ENCODE results near the gene PRC1. TPM values are rescaled to one million over a fixed set of nuclear protein-coding genes. Genes with fewer than 3 reads are reported as not detected.

The PRC1 gene
- total and polyA plus RNA-seq, 2 of the 13 experiments (the other 11 are each of a cell fraction or from before 2014, with no cell fraction given), result 137 to 162 TPM

DNA sequence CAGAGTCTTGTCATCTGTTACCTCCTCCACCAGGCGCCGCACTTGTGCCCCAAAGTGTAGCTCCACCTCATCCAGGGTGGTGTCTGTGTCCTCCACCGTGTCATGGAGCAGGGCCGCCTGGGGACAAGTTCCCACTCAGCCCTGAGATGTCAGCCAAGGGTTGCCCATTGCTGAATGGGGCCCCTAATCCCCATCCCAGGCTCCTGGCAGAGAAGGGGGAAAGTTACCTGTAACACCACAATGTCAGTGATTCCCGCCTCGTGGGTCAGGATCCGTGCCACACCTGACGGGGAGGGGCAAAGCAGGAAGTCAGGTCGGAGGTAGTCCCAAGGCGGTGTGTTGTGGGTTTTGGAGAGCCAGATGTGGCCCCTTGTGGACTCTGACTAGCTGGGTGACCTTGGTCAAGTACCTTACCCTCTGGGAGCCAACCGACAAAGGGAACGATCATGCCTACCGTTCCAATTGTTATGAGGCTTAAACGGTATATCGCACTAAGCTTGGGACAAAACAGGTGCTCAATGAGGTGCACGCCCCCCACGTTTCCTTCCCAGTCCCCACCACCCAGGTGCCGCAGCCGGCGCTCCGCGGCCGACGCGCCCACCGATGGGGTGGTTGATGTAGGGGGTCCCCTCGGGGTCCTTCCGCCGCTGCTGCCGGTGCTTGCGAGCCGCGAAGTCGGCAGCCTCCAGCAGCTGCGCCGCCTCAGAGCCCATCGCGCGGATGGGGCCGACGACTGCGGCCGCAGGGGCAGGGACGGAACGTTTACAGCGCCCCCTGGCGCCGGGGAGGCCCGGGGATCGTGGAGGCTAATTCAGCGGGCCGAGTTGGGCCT lies 62.3 kb downstream of the PRC1 start, which contains the start of gene HDDC3 (continued):
- no peak; the same call in 1 of the 2 replicates for TF ChIP-seq ZNF550 (CRISPR knock-in tag; IDR thresholded peaks at IDR 0.05; ENCODE audit: borderline replicate concordance)
- TF ChIP-seq POLR2A (IDR thresholded peaks at IDR 0.05; ENCODE audit: insufficient read depth in 1 of 2, low read depth in 2 of 2, low read length in 2 of 2), result peak in 1 of 2 experiments; percentile 74; a peak in 2 of 4 replicates
- TF ChIP-seq, protein P1, sequence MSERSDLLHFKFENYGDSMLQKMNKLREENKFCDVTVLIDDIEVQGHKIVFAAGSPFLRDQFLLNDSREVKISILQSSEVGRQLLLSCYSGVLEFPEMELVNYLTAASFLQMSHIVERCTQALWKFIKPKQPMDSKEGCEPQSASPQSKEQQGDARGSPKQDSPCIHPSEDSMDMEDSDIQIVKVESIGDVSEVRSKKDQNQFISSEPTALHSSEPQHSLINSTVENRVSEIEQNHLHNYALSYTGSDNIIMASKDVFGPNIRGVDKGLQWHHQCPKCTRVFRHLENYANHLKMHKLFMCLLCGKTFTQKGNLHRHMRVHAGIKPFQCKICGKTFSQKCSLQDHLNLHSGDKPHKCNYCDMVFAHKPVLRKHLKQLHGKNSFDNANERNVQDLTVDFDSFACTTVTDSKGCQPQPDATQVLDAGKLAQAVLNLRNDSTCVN (CRISPR knock-in tag; IDR thresholded peaks at IDR 0.05; ENCODE audit: borderline replicate concordance), result no peak
- peak; percentile 48; the same call in 1 of the 2 replicates for TF ChIP-seq ARNT2 (CRISPR knock-in tag; IDR thresholded peaks at IDR 0.05; ENCODE audit: low read depth)
- peak; percentile 23; the same call in 1 of the 2 replicates for TF ChIP-seq MIER3 (CRISPR knock-in tag; IDR thresholded peaks at IDR 0.05; ENCODE audit: borderline replicate concordance)
- peak; percentile 45; the same call in 1 of the 2 replicates for TF ChIP-seq ZNF446 (CRISPR knock-in tag; IDR thresholded peaks at IDR 0.05)
- no peak for TF ChIP-seq HHEX (CRISPR knock-in tag; IDR thresholded peaks at IDR 0.05)
- TF ChIP-seq TCF7 (IDR thresholded peaks at IDR 0.05; ENCODE audit: low read depth), result no peak
- TF ChIP-seq, protein P2, sequence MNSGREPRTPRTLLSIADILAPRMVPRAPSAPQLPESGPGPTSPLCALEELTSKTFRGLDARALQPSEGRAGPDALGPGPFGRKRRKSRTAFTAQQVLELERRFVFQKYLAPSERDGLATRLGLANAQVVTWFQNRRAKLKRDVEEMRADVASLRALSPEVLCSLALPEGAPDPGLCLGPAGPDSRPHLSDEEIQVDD (CRISPR knock-in tag; IDR thresholded peaks at IDR 0.05; ENCODE audit: borderline replicate concordance), result 0 out of 2 replicates have a peak, but pooled peaks have one; percentile 43
- peak; percentile 36; the same call in 1 of the 2 replicates for TF ChIP-seq HOMEZ (CRISPR knock-in tag; IDR thresholded peaks at IDR 0.05; ENCODE audit: low read depth)
- TF ChIP-seq KDM3A (CRISPR knock-in tag; IDR thresholded peaks at IDR 0.05; ENCODE audit: low read depth), result peak; percentile 88; the same call in 1 of the 2 replicates
- peak; percentile 64; the same call in 1 of the 2 replicates for TF ChIP-seq DMAP1 (CRISPR knock-in tag; IDR thresholded peaks at IDR 0.05)
- TF ChIP-seq, protein P3, sequence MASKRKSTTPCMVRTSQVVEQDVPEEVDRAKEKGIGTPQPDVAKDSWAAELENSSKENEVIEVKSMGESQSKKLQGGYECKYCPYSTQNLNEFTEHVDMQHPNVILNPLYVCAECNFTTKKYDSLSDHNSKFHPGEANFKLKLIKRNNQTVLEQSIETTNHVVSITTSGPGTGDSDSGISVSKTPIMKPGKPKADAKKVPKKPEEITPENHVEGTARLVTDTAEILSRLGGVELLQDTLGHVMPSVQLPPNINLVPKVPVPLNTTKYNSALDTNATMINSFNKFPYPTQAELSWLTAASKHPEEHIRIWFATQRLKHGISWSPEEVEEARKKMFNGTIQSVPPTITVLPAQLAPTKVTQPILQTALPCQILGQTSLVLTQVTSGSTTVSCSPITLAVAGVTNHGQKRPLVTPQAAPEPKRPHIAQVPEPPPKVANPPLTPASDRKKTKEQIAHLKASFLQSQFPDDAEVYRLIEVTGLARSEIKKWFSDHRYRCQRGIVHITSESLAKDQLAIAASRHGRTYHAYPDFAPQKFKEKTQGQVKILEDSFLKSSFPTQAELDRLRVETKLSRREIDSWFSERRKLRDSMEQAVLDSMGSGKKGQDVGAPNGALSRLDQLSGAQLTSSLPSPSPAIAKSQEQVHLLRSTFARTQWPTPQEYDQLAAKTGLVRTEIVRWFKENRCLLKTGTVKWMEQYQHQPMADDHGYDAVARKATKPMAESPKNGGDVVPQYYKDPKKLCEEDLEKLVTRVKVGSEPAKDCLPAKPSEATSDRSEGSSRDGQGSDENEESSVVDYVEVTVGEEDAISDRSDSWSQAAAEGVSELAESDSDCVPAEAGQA (IDR thresholded peaks at IDR 0.05; ENCODE audit: low read depth), result no peak
- TF ChIP-seq, protein P3 (CRISPR knock-in tag; IDR thresholded peaks at IDR 0.05; ENCODE audit: borderline replicate concordance), result peak; percentile 33; the same call in 1 of the 2 replicates
- peak; percentile 78; the same call in 1 of the 2 replicates for TF ChIP-seq BRCA1 (CRISPR knock-in tag; IDR thresholded peaks at IDR 0.05)
- TF ChIP-seq TFDP1 (CRISPR knock-in tag; IDR thresholded peaks at IDR 0.05; ENCODE audit: borderline replicate concordance), result peak; percentile 69; the same call in 1 of the 2 replicates
- no peak for TF ChIP-seq FLYWCH1 (CRISPR knock-in tag; IDR thresholded peaks at IDR 0.05)
- TF ChIP-seq SYNCRIP (IDR thresholded peaks at IDR 0.05; ENCODE audit: insufficient read depth, low read depth, low read length), result no peak

Data from HepG2 (cell line).